WTC11 (cell line): ENCODE measurements around the gene PTPRU.

Experiments
- ATF1 ChIP-seq: sonication (generic); formaldehyde crosslinking; IDR thresholded peaks from 2 replicates; pipeline ENCODE4 v1.8.1; 2023; ENCODE audit warnings: mild to moderate bottlenecking, moderate library complexity, missing genetic modification reagents
- ETV6 ChIP-seq: sonication (generic); formaldehyde crosslinking; IDR thresholded peaks from 2 replicates; pipeline ENCODE4 v1.8.1; 2022; ENCODE audit warnings: mild to moderate bottlenecking, missing genetic modification reagents
- KAT7 ChIP-seq: sonication (generic); formaldehyde crosslinking; IDR thresholded peaks from 2 replicates; pipeline ENCODE4 v1.8.1; 2023; ENCODE audit warnings: missing genetic modification reagents, mild to moderate bottlenecking, borderline replicate concordance
- NFYB ChIP-seq: sonication (generic); formaldehyde crosslinking; conservative IDR thresholded peaks from 2 replicates; pipeline ENCODE4 v1.8.0; 2022; ENCODE audit warnings: low read depth, missing genetic modification reagents
- RELA ChIP-seq: sonication (generic); formaldehyde crosslinking; IDR thresholded peaks from 2 replicates; pipeline ENCODE4 v1.8.1; 2022; ENCODE audit warnings: missing genetic modification reagents, mild to moderate bottlenecking, borderline replicate concordance
- ZNF317 ChIP-seq: sonication (generic); formaldehyde crosslinking; IDR thresholded peaks from 2 replicates; pipeline ENCODE4 v1.8.1; 2023; ENCODE audit warnings: low read depth, mild to moderate bottlenecking, moderate library complexity, missing genetic modification reagents, borderline replicate concordance
- TF ChIP-seq, protein P1 (sequence below): fragments of 200-600 bp; IDR thresholded peaks from 2 replicates; pipeline ENCODE4 v1.8.0; 2022; ENCODE audit warnings: antibody characterized with exemption
- TF ChIP-seq, protein P2 (sequence below): sonication (generic); formaldehyde crosslinking; IDR thresholded peaks from 2 replicates; pipeline ENCODE4 v1.8.0; 2022; ENCODE audit warnings: mild to moderate bottlenecking, missing genetic modification reagents
- TF ChIP-seq, protein P3 (sequence below): sonication (generic); formaldehyde crosslinking; IDR thresholded peaks from 2 replicates; pipeline ENCODE4 v1.8.1; 2023; ENCODE audit warnings: mild to moderate bottlenecking, moderate library complexity, missing genetic modification reagents
- TF ChIP-seq, protein P4 (sequence below): sonication (generic); formaldehyde crosslinking; IDR thresholded peaks from 2 replicates; pipeline ENCODE4 v1.8.0; 2022; ENCODE audit warnings: mild to moderate bottlenecking, missing genetic modification reagents

DNA sequence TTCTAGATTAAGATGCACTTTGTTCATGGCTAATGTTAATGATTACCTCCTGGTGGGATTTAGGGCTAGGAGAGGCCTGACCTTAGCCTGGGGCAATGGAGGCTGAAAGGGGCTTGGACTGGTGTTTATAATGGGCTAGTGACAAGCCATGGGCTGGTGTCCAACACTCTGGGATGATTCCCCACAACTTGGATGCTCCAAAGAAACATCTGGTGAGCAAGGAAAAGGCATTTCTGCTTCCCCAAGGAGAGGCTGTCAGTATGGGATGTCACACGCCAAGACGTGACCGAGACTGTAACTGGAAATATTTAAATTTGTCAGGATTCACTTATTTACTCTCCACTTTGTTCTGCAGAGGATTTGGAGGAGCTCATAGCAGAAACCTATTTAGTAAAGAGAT lies 45.2 kb downstream of the PTPRU start:
- TF ChIP-seq, protein P1, sequence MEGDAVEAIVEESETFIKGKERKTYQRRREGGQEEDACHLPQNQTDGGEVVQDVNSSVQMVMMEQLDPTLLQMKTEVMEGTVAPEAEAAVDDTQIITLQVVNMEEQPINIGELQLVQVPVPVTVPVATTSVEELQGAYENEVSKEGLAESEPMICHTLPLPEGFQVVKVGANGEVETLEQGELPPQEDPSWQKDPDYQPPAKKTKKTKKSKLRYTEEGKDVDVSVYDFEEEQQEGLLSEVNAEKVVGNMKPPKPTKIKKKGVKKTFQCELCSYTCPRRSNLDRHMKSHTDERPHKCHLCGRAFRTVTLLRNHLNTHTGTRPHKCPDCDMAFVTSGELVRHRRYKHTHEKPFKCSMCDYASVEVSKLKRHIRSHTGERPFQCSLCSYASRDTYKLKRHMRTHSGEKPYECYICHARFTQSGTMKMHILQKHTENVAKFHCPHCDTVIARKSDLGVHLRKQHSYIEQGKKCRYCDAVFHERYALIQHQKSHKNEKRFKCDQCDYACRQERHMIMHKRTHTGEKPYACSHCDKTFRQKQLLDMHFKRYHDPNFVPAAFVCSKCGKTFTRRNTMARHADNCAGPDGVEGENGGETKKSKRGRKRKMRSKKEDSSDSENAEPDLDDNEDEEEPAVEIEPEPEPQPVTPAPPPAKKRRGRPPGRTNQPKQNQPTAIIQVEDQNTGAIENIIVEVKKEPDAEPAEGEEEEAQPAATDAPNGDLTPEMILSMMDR, result no peak
- no peak for TF ChIP-seq KAT7 (CRISPR knock-in tag)
- TF ChIP-seq, protein P2, sequence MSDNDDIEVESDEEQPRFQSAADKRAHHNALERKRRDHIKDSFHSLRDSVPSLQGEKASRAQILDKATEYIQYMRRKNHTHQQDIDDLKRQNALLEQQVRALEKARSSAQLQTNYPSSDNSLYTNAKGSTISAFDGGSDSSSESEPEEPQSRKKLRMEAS (CRISPR knock-in tag), result no peak
- TF ChIP-seq, protein P3, sequence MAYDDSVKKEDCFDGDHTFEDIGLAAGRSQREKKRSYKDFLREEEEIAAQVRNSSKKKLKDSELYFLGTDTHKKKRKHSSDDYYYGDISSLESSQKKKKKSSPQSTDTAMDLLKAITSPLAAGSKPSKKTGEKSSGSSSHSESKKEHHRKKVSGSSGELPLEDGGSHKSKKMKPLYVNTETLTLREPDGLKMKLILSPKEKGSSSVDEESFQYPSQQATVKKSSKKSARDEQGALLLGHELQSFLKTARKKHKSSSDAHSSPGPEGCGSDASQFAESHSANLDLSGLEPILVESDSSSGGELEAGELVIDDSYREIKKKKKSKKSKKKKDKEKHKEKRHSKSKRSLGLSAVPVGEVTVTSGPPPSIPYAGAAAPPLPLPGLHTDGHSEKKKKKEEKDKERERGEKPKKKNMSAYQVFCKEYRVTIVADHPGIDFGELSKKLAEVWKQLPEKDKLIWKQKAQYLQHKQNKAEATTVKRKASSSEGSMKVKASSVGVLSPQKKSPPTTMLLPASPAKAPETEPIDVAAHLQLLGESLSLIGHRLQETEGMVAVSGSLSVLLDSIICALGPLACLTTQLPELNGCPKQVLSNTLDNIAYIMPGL (CRISPR knock-in tag), result no peak
- TF ChIP-seq RELA (CRISPR knock-in tag), result no peak
- no peak for TF ChIP-seq ATF1 (CRISPR knock-in tag)
- no peak for TF ChIP-seq ZNF317 (CRISPR knock-in tag)
- no peak for TF ChIP-seq NFYB (CRISPR knock-in tag)
- TF ChIP-seq, protein P4, sequence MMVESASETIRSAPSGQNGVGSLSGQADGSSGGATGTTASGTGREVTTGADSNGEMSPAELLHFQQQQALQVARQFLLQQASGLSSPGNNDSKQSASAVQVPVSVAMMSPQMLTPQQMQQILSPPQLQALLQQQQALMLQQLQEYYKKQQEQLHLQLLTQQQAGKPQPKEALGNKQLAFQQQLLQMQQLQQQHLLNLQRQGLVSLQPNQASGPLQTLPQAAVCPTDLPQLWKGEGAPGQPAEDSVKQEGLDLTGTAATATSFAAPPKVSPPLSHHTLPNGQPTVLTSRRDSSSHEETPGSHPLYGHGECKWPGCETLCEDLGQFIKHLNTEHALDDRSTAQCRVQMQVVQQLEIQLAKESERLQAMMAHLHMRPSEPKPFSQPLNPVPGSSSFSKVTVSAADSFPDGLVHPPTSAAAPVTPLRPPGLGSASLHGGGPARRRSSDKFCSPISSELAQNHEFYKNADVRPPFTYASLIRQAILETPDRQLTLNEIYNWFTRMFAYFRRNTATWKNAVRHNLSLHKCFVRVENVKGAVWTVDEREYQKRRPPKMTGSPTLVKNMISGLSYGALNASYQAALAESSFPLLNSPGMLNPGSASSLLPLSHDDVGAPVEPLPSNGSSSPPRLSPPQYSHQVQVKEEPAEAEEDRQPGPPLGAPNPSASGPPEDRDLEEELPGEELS (CRISPR knock-in tag), result no peak
- no peak for TF ChIP-seq ETV6 (CRISPR knock-in tag)
